Frontal cortex (tissue), 4 donors: ENCODE results near the gene ADCY1. TPM values are rescaled to one million over a fixed set of nuclear protein-coding genes. Genes with fewer than 3 reads are reported as not detected.

Experiments
- DNase-seq, 2 donors: peaks; one replicate each; pipeline ENCODE4 v3.0.0; 2012; ENCODE audit warnings: low spot score in 2 of 2
- FAIRE-seq: peaks from 2 replicates; lab custom pipeline; 2012; peaks lifted over from hg19 to GRCh38; lab: Jason Lieb, UNC
- total RNA-seq: library from RNA; depleted of rRNA; stranded (reverse); fragments of >200 nt; gene quantifications from one replicate; pipeline ENCODE4 v1.2.3, GENCODE V29; 2014
- donor health status: control.
- donor health status: control.
- donor health status: control.

ADCY1 gene
- total RNA-seq, 1 donor from 2014 or later, result 92.1 TPM

- DNase-seq (no peak), FAIRE-seq (no peak)
These were observed 126.4 kb downstream of the ADCY1 start for GRCh38 chr7:45700556-45700955.

- DNase-seq (no peak), FAIRE-seq (no peak)
These were observed 127.7 kb downstream of the ADCY1 start for GRCh38 chr7:45701701-45702510.

- FAIRE-seq, result no peak
These were observed 128.6 kb downstream of the ADCY1 start for GRCh38 chr7:45702751-45703150.

GRCh38 chr7:45703373-45703821 lies 129.2 kb downstream of the ADCY1 start:
- DNase-seq, result no peak
- no peak for FAIRE-seq

More at GRCh38 chr7:45702751-45703150, 128.6 kb downstream of the ADCY1 start:
- no peak for DNase-seq

- FAIRE-seq, result no peak
- no peak for DNase-seq
These were observed 129.9 kb downstream of the ADCY1 start for GRCh38 chr7:45703911-45704682.

GRCh38 chr7:45704683-45705016 lies 130.5 kb downstream of the ADCY1 start:
- FAIRE-seq (no peak), DNase-seq (no peak)

- DNase-seq (no peak), FAIRE-seq (no peak)
These were observed 134.1 kb downstream of the ADCY1 start for GRCh38 chr7:45708046-45708950.

GRCh38 chr7:45709168-45710042 lies 135.2 kb downstream of the ADCY1 start:
- no peak for FAIRE-seq
- no peak for DNase-seq

- DNase-seq (no peak), FAIRE-seq (no peak)
These were observed 136.3 kb downstream of the ADCY1 start for GRCh38 chr7:45710271-45711160.

- no peak for FAIRE-seq
- DNase-seq, result no peak
These were observed 137.0 kb downstream of the ADCY1 start for GRCh38 chr7:45711161-45711490.

- FAIRE-seq (no peak), DNase-seq (no peak)
These were observed 138.0 kb downstream of the ADCY1 start for GRCh38 chr7:45712057-45712689.

GRCh38 chr7:45712872-45713668 lies 138.9 kb downstream of the ADCY1 start:
- FAIRE-seq, result no peak
- DNase-seq, result no peak

- FAIRE-seq, result no peak
- no peak for DNase-seq
These were observed 139.7 kb downstream of the ADCY1 start for GRCh38 chr7:45713669-45714520.

- DNase-seq, result no peak
- FAIRE-seq, result no peak
These were observed 140.3 kb downstream of the ADCY1 start for GRCh38 chr7:45714521-45714820.

GRCh38 chr7:45715471-45716352 lies 141.5 kb downstream of the ADCY1 start:
- no peak for FAIRE-seq

More at GRCh38 chr7:45715471-45716352, 141.5 kb downstream of the ADCY1 start:
- no peak for DNase-seq
